Neural progenitor cell (in vitro differentiated cells): Measurements from ENCODE around the gene CFHR4. TPM values are rescaled to one million over a fixed set of nuclear protein-coding genes. Genes with fewer than 3 reads are reported as not detected.
"Not testable (repeated sequence)": the region's sequence is repeated elsewhere in the genome, so short reads cannot be mapped to it uniquely, and the experiment has no call there.

Experiments used
- DNase-seq: peaks from one replicate; pipeline ENCODE4 v3.0.0-alpha.2; 2016; ENCODE audit warnings: low spot score
- H2AFZ ChIP-seq: fragments of 200-600 bp; sonication (generic); replicated peaks from 2 replicates; pipeline ENCODE4 v1.6.1; 2016; ENCODE audit warnings: antibody characterized with exemption
- H3F3A ChIP-seq: fragments of 200-600 bp; sonication (generic); 2 replicates; pipeline ENCODE4 v1.6.1; 2016; ENCODE audit warnings: antibody characterized with exemption, low read depth
- H3K27ac ChIP-seq: fragments of 200-600 bp; sonication (generic); 2 replicates; pipeline ENCODE4 v1.5.1; 2016; ENCODE audit warnings: mild to moderate bottlenecking
- H3K27me3 ChIP-seq: fragments of 200-600 bp; sonication (generic); 2 replicates; pipeline ENCODE4 v1.6.1; 2016; ENCODE audit warnings: mild to moderate bottlenecking, moderate library complexity
- H3K36me3 ChIP-seq: fragments of 200-600 bp; sonication (generic); 2 replicates; pipeline ENCODE4 v1.5.1; 2016
- H3K4me1 ChIP-seq: fragments of 200-600 bp; sonication (generic); 2 replicates; pipeline ENCODE4 v1.6.1; 2016; ENCODE audit warnings: mixed run types
- H3K4me2 ChIP-seq: fragments of 200-600 bp; sonication (generic); 2 replicates; pipeline ENCODE4 v1.6.1; 2016
- H3K4me3 ChIP-seq: fragments of 200-600 bp; sonication (generic); 2 replicates; pipeline ENCODE4 v1.5.1; 2016
- H3K79me2 ChIP-seq: fragments of 200-600 bp; sonication (generic); 2 replicates; pipeline ENCODE4 v1.6.1; 2016; ENCODE audit warnings: low read depth
- H3K9ac ChIP-seq: fragments of 200-600 bp; sonication (generic); 2 replicates; pipeline ENCODE4 v1.6.1; 2016
- H3K9me3 ChIP-seq: fragments of 200-600 bp; sonication (generic); 2 replicates; pipeline ENCODE4 v1.5.1; 2016; ENCODE audit warnings: low read depth
- H4K20me1 ChIP-seq: fragments of 200-600 bp; sonication (generic); 2 replicates; pipeline ENCODE4 v1.6.1; 2016; ENCODE audit warnings: low read depth
- H3K27ac Mint-ChIP-seq: 3 replicates; pipeline ENCODE4 v1.8.0; 2021; ENCODE audit warnings: mixed read lengths
- H3K27me3 Mint-ChIP-seq: 2 replicates; pipeline ENCODE4 v1.8.0; 2022; ENCODE audit warnings: low read depth, mild to moderate bottlenecking, inconsistent platforms, moderate library complexity, mixed read lengths; ENCODE audit not compliant: insufficient read depth
- H3K36me3 Mint-ChIP-seq: 3 replicates; pipeline ENCODE4 v1.8.0; 2021; ENCODE audit warnings: mixed read lengths
- H3K4me1 Mint-ChIP-seq: 3 replicates; pipeline ENCODE4 v1.8.0; 2021; ENCODE audit warnings: mixed read lengths
- H3K4me3 Mint-ChIP-seq: 3 replicates; pipeline ENCODE4 v1.8.0; 2021; ENCODE audit warnings: mild to moderate bottlenecking, moderate library complexity, mixed read lengths
- H3K9me3 Mint-ChIP-seq: 3 replicates; pipeline ENCODE4 v1.8.0; 2020; ENCODE audit warnings: mixed read lengths
- EZH2 ChIP-seq: fragments of 200-600 bp; sonication (generic); IDR thresholded peaks from 2 replicates; pipeline ENCODE4 v1.6.1; 2017; ENCODE audit warnings: antibody characterized with exemption, mild to moderate bottlenecking, moderate library complexity
- EZH2phosphoT487 ChIP-seq: fragments of 200-600 bp; sonication (generic); IDR thresholded peaks from 2 replicates; pipeline ENCODE4 v1.6.1; 2017; ENCODE audit warnings: antibody characterized with exemption
- total RNA-seq: library from RNA; depleted of rRNA; stranded (reverse); fragments of >200 nt; gene quantifications from 2 replicates; pipeline ENCODE4 v1.2.3, GENCODE V29; 2015; ENCODE audit warnings: low replicate concordance
- TF ChIP-seq, protein P1 (sequence below): fragments of 200-600 bp; sonication (generic); IDR thresholded peaks from 2 replicates; pipeline ENCODE4 v1.5.1; 2017; ENCODE audit warnings: antibody characterized with exemption, mild to moderate bottlenecking

CFHR4 gene
- total RNA-seq, 1 donor from 2014 or later: not detected

DNA sequence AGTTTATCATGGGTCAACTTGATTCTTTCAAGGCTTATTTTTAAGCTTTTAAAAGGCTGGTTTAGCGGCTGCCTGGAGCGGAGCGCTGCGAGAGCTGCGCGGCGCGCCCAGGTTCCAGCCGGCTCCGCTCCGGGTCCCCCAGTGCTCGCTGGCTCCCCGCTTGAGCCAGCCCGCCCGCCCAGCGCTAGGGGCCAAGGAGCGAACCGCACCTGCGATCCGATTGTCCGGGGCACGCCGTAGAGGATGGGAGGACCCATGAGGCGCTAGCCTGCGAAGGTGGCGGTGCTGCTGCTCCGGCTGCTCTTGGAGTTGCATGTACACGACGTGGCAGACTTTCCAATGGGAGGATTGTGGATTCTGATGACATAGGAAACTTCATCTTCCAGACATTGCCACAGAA is 9.9 kb upstream of the CFHR4 start:
- no peaks in the 10 kb centered on the region for H3K9me3 ChIP-seq
- peak; percentile 77 for DNase-seq
- H4K20me1 ChIP-seq: no peaks in the 10 kb centered on the region
- no peak overlapping the region for H3K27ac Mint-ChIP-seq
- H3K4me2 ChIP-seq: peak overlapping the region; percentile 56
- no peaks in the 10 kb centered on the region for H3K79me2 ChIP-seq
- H3K36me3 ChIP-seq: no peaks in the 10 kb centered on the region
- no peak overlapping the region for H3K27ac ChIP-seq
- H3K36me3 Mint-ChIP-seq: no peaks in the 10 kb centered on the region
- H3K27me3 ChIP-seq: peaks cover 26% of the 10 kb centered on the region
- TF ChIP-seq EZH2 (peak; percentile 51), EZH2phosphoT487 (peak; percentile 34)
- TF ChIP-seq, protein P1, sequence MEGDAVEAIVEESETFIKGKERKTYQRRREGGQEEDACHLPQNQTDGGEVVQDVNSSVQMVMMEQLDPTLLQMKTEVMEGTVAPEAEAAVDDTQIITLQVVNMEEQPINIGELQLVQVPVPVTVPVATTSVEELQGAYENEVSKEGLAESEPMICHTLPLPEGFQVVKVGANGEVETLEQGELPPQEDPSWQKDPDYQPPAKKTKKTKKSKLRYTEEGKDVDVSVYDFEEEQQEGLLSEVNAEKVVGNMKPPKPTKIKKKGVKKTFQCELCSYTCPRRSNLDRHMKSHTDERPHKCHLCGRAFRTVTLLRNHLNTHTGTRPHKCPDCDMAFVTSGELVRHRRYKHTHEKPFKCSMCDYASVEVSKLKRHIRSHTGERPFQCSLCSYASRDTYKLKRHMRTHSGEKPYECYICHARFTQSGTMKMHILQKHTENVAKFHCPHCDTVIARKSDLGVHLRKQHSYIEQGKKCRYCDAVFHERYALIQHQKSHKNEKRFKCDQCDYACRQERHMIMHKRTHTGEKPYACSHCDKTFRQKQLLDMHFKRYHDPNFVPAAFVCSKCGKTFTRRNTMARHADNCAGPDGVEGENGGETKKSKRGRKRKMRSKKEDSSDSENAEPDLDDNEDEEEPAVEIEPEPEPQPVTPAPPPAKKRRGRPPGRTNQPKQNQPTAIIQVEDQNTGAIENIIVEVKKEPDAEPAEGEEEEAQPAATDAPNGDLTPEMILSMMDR: peak; percentile 17
- H3K4me1 ChIP-seq: no peaks in the 10 kb centered on the region
- no peak overlapping the region for H3K9ac ChIP-seq
- H3K4me3 ChIP-seq: peak overlapping the region; percentile 33
- peak overlapping the region; percentile 26 for H2AFZ ChIP-seq
- peak overlapping the region; percentile 79 for H3K4me3 Mint-ChIP-seq
- peaks cover 6% of the 10 kb centered on the region for H3K4me1 Mint-ChIP-seq
- H3K27me3 Mint-ChIP-seq: no peaks in the 10 kb centered on the region
- no peaks in the 10 kb centered on the region for H3F3A ChIP-seq
- H3K9me3 Mint-ChIP-seq: peaks cover 2% of the 10 kb centered on the region

DNA sequence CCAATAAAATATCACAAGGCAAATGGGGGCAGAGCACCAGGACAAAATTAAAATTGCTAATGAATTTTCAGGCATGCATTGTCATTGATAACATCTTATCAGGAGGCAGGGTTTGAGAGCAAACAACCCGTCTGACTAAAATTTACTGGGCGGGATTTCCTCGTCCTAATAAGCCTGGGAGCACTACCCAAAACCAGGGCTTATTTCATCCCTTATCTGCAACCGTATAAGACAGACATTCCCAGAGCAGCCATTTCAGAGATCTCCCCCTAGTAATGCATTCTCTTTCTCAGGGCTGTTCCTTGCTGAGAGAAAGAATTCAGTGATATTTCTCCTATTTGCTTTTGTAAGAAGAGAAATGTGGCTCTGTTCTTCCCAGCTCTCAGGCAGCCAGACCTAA is 1.3 kb upstream of the CFHR4 start:
- not testable (repeated sequence) for H3K4me1 Mint-ChIP-seq, H3K4me3 ChIP-seq, H2AFZ ChIP-seq, DNase-seq, H3K27me3 Mint-ChIP-seq, H3K79me2 ChIP-seq, H3K9me3 Mint-ChIP-seq, H3K4me3 Mint-ChIP-seq, H3K9ac ChIP-seq, H3K27ac ChIP-seq, H4K20me1 ChIP-seq, H3K9me3 ChIP-seq, H3K27ac Mint-ChIP-seq, H3F3A ChIP-seq, H3K27me3 ChIP-seq, H3K4me1 ChIP-seq, H3K36me3 Mint-ChIP-seq, H3K4me2 ChIP-seq, H3K36me3 ChIP-seq

DNA sequence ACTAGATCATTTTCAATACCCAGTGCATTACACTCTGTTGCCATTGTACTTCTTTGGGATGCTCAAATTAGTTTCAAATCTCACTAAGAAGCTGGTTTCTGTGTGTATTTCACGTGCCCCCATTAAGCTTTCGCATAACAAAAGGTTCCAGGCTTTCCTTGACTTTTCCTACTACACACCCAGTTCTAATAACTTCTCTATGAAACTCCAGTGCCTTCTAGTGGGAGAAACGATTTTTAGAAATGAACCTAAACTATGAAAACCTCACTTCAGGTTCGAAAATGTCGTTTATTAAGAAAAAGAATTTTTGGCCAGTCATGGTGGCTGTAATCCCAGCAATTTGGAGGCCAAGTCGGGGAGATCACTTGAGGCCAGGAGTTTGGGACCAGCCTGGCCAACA is 2.8 kb downstream of the CFHR4 start:
- Histone ChIP-seq H3K79me2 (no peaks in the 10 kb centered on the region), H4K20me1 (no peaks in the 10 kb centered on the region), H3K9ac (no peak overlapping the region), H3K4me3 (no peak overlapping the region), H3K27me3 (no peaks in the 10 kb centered on the region), H3K36me3 (no peaks in the 10 kb centered on the region), H3K27ac (no peak overlapping the region), H2AFZ (peak overlapping the region; percentile 18), H3K9me3 (no peaks in the 10 kb centered on the region), H3F3A (no peaks in the 10 kb centered on the region), H3K4me1 (no peaks in the 10 kb centered on the region), H3K4me2 (no peak overlapping the region)
- peaks cover 2% of the 10 kb centered on the region for H3K9me3 Mint-ChIP-seq
- no peaks in the 10 kb centered on the region for H3K4me1 Mint-ChIP-seq
- H3K36me3 Mint-ChIP-seq: no peaks in the 10 kb centered on the region
- TF ChIP-seq, protein P1: no peak
- TF ChIP-seq EZH2phosphoT487 (no peak), EZH2 (no peak)
- H3K27ac Mint-ChIP-seq: no peak overlapping the region
- DNase-seq: no peak
- H3K27me3 Mint-ChIP-seq: no peaks in the 10 kb centered on the region
- H3K4me3 Mint-ChIP-seq: no peak overlapping the region

DNA sequence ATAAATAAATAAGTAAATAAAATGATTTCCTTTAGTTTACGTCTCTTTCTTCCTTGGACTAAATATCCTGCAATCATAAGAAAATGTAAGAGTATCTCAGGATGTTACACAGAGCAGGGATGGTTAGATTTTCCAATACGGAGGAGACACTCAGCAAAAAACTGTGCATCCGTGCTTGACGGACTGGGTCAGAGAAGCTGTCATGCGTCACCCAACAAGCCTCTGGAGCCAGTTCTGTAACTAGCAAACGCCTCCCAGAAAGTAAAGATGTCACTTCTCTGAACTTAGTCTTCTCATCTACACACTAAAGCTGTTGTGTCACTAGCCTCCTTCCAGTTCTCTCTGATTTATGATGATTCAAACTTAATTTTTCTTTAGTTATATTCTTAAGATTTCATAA is 3.4 kb downstream of the CFHR4 start:
- Mint-ChIP-seq H3K27me3 (no peaks in the 10 kb centered on the region), H3K36me3 (no peaks in the 10 kb centered on the region), H3K4me3 (no peak overlapping the region), H3K27ac (no peak overlapping the region), H3K9me3 (peaks cover under 1% of the 10 kb centered on the region), H3K4me1 (no peaks in the 10 kb centered on the region)
- H3K9ac ChIP-seq: no peak overlapping the region
- H3K4me1 ChIP-seq: no peaks in the 10 kb centered on the region
- no peaks in the 10 kb centered on the region for H3F3A ChIP-seq
- peak overlapping the region; percentile 18 for H2AFZ ChIP-seq
- TF ChIP-seq, protein P1: no peak
- TF ChIP-seq EZH2 (no peak), EZH2phosphoT487 (no peak)
- no peaks in the 10 kb centered on the region for H4K20me1 ChIP-seq
- no peaks in the 10 kb centered on the region for H3K79me2 ChIP-seq
- DNase-seq: no peak
- no peak overlapping the region for H3K27ac ChIP-seq
- no peaks in the 10 kb centered on the region for H3K27me3 ChIP-seq
- H3K36me3 ChIP-seq: no peaks in the 10 kb centered on the region
- no peak overlapping the region for H3K4me3 ChIP-seq
- H3K4me2 ChIP-seq: no peak overlapping the region
- H3K9me3 ChIP-seq: no peaks in the 10 kb centered on the region
